ENCODE measurements around the gene SPEF2. TPM values are rescaled to one million over a fixed set of nuclear protein-coding genes. Genes with fewer than 3 reads are reported as not detected.
"Not testable (repeated sequence)": the region's sequence is repeated elsewhere in the genome, so short reads cannot be mapped to it uniquely, and the experiment has no call there.

SPEF2 gene
- total RNA-seq, 1 donor from 2014 or later: 11.8 TPM

DNA sequence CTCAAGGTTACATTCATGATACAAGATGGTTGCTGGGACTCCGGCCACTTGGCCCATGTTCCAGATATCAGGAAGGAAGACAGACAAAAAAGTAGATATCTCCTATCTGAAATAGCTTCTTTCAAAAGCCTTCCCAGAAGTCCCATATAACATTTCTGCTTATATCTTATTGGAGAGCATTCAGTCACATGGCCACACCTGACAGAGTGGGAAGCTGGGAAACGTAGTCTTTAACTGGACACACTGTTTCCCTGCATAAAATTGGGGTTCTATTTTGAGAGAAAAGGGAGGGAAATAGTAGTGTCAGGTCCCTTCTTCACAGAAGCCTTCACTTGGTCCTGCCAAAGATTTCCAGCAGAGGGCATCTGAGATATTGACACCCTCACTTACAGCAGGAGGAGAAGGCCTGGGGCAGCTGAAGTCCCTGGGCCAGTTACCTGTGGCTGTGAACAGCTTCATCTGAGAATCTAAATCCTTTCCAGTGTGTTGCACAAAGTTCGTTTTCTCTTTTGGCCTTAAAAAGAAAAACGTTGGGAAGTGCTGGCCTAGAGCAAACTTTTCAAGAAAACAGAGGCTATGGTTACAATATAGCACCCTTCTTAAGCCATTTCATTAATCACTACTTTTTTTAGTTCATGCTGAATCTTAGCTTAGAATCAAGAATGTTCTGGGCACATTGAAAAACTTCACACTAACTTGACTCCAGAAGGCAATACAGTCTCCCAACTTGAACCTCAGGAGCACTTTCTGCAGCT is 33.5 kb downstream of the SPEF2 start:
- DNase-seq (ENCODE audit: low spot score): peak; percentile 11

DNA sequence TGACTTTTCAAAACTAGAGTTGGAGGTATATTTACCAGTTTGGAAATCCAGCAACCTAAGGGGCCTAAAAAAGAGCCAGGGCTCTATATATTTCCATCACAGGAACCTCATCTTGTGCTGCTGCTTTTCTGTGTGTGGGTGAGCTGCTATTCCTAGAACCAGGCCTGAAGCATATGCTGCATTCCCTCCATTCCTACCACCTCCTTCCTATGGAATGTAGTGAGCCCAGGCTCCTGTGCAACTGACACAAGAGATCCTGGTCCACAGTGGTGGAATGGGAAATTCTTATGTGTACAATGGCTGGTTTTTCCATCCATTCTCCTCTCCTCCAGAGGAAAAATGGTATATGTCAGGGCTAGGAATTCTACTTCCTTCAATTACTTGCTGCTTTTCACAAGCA is 39.1 kb downstream of the SPEF2 start:
- peak; percentile 29 for DNase-seq (ENCODE audit: low spot score)

- DNase-seq (ENCODE audit: low spot score): no peak
Observed at GRCh38 chr5:35657877-35658276, 40.2 kb downstream of the SPEF2 start.

GRCh38 chr5:35659556-35659955 is 41.9 kb downstream of the SPEF2 start:
- DNase-seq (ENCODE audit: low spot score): no peak

DNA sequence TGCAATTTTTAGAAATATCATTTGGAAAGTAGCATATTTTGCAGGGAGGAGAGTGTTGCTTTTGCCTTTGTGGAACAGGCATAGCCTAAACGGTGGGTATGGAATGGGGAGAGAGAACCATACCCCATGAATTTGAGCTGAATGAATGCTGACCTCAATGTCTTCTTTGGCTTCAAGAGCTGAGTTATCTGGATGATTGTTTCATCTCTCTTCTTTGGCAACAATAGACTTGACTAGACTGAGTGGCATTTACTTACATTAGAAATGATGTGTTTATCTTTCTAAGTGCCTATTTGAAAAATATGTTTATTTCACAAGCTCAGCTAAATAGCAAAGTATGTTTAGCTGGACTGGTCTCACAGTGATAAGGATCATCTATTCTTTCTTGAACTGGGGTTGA is 42.8 kb downstream of the SPEF2 start:
- no peak for DNase-seq (ENCODE audit: low spot score)

DNA sequence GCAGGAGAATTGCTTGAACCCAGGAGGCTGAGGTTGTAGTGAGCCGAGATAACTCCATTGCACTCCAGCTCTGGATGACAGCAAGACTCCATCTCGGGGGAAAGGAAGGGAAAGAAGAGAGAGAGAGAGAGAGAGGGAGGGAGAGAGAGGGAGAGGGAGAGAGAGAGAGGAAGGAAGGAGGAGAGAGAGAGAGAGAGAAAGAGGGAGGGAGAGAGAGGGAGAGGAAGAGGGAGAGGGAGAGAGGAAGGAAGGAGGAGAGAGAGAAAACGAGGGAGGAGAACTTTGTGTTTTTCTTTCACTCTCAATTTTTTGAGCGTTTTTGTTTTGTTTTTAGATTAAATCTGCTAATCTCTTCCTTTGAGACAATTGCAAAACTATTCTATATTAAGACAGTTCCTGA is 46.9 kb downstream of the SPEF2 start:
- no peak for DNase-seq (ENCODE audit: low spot score)

- peak; percentile 4 for DNase-seq (ENCODE audit: low spot score)
Observed at GRCh38 chr5:35665096-35665495, 47.4 kb downstream of the SPEF2 start.

GRCh38 chr5:35668319-35668718 is 50.7 kb downstream of the SPEF2 start:
- DNase-seq (ENCODE audit: low spot score): no peak

DNA sequence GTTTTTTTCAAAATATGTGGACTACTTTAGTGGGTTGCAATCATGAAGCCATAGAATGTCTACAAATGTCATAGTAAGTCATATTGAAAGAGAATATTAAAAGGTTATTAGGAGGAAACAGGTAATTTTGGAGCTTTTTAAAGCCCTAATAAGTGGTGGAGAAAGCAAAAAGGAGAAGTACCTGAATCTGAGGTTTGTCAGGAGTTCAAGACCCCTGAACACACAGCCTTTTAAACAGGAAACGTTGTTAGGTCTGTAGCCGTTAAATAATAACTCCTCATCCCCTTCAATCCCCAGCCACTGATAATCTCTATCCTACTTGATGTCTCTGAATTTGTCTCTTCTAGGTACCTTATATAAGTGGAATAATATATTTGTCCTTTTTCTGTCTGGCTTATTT is 51.1 kb downstream of the SPEF2 start:
- DNase-seq (ENCODE audit: low spot score): no peak

DNA sequence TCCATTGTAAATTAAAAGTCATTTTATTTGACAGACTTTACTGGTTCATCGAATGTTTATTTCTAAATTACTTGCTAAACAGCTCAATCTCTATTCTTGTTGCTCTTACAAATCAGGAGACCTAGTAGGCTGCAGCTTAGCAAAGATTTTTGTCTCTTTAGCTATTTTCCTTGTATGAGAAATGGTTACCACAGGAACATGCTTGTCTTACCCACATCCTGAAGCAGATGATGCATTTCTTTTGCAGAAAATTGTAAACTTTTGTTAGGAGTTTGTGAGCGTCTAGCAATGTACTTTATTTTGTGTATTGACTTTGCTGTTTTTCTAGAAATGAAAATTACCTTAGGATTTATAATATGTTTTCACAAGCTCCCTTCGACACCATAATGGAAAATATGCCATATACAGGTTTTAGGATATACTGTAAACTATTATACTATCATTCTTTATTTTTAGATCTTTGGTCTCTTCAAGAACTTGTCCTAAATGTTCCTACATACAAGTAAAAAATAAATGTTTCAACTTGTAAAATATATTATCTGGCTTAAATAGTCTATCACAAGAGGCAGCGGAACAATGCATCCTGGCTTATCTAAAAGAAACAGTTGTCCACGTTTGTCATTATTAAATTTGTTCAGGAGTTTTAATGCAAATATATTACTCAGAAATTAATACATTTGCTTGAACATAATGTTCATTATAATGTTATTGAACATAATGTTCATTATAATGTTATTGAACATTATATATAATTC is 54.1 kb downstream of the SPEF2 start:
- DNase-seq (ENCODE audit: low spot score): no peak

GRCh38 chr5:35672296-35672655 is 54.6 kb downstream of the SPEF2 start:
- not testable (repeated sequence) for DNase-seq (ENCODE audit: low spot score)

DNA sequence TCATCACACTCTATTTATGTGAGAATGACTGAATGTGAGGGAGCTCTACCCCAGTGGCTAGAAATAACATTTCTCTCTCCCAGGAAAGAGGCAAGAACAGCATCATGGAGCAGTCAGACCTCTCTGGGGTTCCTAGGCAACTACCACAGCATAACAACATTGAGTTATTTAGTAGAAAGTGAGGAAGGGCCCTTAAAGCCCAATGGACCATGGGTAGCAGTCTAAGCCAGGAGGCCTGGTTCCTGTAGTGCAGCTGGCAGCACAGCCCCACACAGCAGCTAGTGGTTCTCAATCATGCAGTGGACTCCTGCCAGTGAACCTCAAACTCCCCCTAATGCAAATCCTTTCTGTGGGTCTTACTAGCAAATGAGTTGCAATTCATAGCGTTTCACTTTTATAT is 55.3 kb downstream of the SPEF2 start:
- DNase-seq (ENCODE audit: low spot score): no peak

- no peak for DNase-seq (ENCODE audit: low spot score)
Observed at GRCh38 chr5:35674049-35674448, 56.4 kb downstream of the SPEF2 start.

- no peak for DNase-seq (ENCODE audit: low spot score)
Observed at GRCh38 chr5:35675392-35675791, 57.7 kb downstream of the SPEF2 start.

DNA sequence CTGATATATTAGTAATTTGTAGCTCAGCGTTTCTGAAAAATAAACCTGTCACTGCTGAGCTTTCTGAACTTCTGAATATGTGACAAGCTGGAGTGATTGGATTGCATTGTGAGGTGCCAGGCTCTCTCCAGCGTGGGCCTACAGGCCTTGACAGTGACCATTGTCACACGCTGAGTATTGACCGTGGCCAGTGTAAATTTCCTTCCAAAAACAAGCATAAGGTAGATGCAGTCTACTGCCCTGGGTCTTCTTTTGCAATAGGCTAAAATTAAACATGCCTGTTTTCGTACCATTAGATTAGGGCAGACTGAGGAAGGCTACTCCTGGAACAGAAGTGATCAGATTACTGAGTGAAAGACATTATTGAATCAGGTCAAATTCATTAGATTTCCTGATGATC is 60.2 kb downstream of the SPEF2 start:
- DNase-seq (ENCODE audit: low spot score): no peak

DNA sequence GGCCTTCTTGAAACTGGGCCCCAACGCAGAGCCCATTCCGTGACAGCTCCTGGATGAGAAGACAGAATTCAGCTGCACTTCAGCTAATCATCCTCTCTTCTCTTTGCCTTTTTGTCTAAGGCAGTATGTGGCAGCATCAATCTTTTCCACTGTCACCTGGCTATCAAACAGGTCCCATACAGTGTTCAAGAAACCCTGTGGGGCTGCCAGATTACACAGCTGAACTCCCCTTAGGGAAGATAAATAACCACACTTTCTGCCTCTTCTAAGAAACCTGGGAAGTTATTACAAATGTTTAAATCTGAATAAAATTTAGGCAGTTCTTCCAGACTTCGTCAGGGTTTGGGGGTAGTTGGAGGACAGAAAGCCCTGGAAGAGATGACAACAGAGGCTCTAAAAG is 61.0 kb downstream of the SPEF2 start:
- no peak for DNase-seq (ENCODE audit: low spot score)

- DNase-seq (ENCODE audit: low spot score): no peak
Observed at GRCh38 chr5:35679357-35679756, 61.7 kb downstream of the SPEF2 start.

DNA sequence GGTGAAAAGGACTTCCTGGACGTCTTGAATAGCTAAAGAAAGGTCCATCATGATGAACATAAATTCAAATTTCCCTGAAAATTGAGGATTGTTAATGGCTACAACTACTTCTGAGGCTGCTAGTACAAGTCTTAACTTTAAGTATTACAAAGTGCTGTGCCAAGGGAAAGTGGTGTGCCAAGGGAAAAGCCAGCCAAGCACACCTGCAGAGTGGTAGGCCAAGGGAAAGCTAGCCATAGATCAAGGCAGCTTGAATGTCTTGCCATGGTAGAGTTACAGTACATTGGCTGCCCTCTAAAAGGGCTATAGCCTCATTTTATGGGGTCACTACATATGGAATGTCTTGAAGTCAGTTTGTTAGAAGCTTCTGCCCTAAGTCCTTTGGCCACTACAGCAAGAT is 64.2 kb downstream of the SPEF2 start:
- no peak for DNase-seq (ENCODE audit: low spot score)

GRCh38 chr5:35683466-35683865 is 65.8 kb downstream of the SPEF2 start:
- no peak for DNase-seq (ENCODE audit: low spot score)

- peak; percentile 26 for DNase-seq (ENCODE audit: low spot score)
Observed at GRCh38 chr5:35685161-35685560, 67.5 kb downstream of the SPEF2 start.

- no peak for DNase-seq (ENCODE audit: low spot score)
Observed at GRCh38 chr5:35687961-35688360, 70.3 kb downstream of the SPEF2 start.

- DNase-seq (ENCODE audit: low spot score): no peak
Observed at GRCh38 chr5:35694481-35694880, 76.8 kb downstream of the SPEF2 start.

DNA sequence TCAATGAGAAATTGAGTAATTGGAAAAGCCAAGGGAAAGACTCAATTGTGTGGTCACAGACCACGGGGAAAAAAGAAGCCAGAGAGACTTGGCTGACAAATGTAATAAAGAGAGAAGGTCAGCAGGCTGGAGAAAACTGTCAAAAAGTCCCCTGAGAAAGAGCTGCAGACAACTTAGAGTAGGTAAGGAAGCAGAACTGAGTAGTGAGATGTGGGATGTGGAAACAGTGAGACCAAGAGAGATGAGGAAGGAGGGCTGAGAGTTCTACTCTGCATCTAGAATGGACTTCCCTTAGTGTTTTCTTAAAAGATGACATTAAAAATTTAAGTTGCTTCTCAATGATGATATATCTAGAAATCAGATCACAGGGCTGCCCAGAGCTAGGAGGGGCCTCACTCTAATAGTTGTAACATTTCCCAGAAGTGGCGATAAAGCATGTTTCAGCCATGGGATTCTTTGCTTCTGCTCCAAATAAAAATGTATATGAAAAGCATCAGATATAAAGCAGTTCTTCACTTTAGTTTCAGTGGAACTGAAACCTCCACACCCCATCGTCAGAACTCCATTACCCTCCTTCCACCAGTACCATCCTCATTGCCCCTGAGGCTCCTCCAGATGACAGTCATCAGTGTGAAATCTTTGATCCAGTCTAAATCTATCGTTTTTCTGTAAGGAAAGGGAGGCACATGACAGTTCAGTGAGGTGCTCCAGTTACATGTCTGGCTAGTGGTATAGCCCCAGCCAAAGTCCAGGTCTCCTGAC is 80.6 kb downstream of the SPEF2 start:
- DNase-seq (ENCODE audit: low spot score): no peak
